Hepatocyte (in vitro differentiated cells): ENCODE measurements around the gene FSD1. TPM values are rescaled to one million over a fixed set of nuclear protein-coding genes. Genes with fewer than 3 reads are reported as not detected.

Experiments used
- DNase-seq: peaks from one replicate; pipeline ENCODE4 v3.0.0-alpha.2; 2016; ENCODE audit warnings: low spot score
- H2AFZ ChIP-seq: fragments of 200-600 bp; sonication (generic); 2 replicates; pipeline ENCODE4 v1.6.0; 2016; ENCODE audit warnings: antibody characterized with exemption, mild to moderate bottlenecking
- H3K27ac ChIP-seq: fragments of 200-600 bp; sonication (generic); 2 replicates; pipeline ENCODE4 v1.5.1; 2016; ENCODE audit warnings: mild to moderate bottlenecking
- H3K27me3 ChIP-seq: fragments of 200-600 bp; sonication (generic); 2 replicates; pipeline ENCODE4 v1.6.1; 2016
- H3K36me3 ChIP-seq: fragments of 200-600 bp; sonication (generic); replicated peaks from 2 replicates; pipeline ENCODE4 v1.5.1; 2016; ENCODE audit warnings: low read depth; ENCODE audit not compliant: insufficient read depth
- H3K4me1 ChIP-seq: fragments of 200-600 bp; sonication (generic); 2 replicates; pipeline ENCODE4 v1.5.1; 2016; ENCODE audit warnings: mild to moderate bottlenecking, moderate library complexity; ENCODE audit not compliant: insufficient read depth
- H3K4me2 ChIP-seq: fragments of 200-600 bp; sonication (generic); 2 replicates; pipeline ENCODE4 v1.6.0; 2016
- H3K4me3 ChIP-seq: fragments of 200-600 bp; sonication (generic); 2 replicates; pipeline ENCODE4 v1.5.1; 2016; ENCODE audit warnings: mild to moderate bottlenecking
- H3K79me2 ChIP-seq: fragments of 200-600 bp; sonication (generic); 2 replicates; pipeline ENCODE4 v1.6.0; 2017; ENCODE audit warnings: mild to moderate bottlenecking
- H3K9me2 ChIP-seq: fragments of 200-600 bp; sonication (generic); replicated peaks from 2 replicates; pipeline ENCODE4 v1.6.0; 2017; ENCODE audit warnings: mild to moderate bottlenecking; ENCODE audit not compliant: insufficient read depth
- H3K9me3 ChIP-seq: fragments of 200-600 bp; sonication (generic); 2 replicates; pipeline ENCODE4 v1.5.1; 2016; ENCODE audit warnings: low read depth, mild to moderate bottlenecking
- H4K20me1 ChIP-seq: fragments of 200-600 bp; sonication (generic); 2 replicates; pipeline ENCODE4 v1.6.0; 2016; ENCODE audit warnings: mild to moderate bottlenecking; ENCODE audit not compliant: insufficient read depth, poor library complexity, severe bottlenecking
- EZH2 ChIP-seq: fragments of 200-600 bp; sonication (generic); IDR thresholded peaks from 2 replicates; pipeline ENCODE4 v1.6.1; 2016; ENCODE audit warnings: antibody characterized with exemption, mild to moderate bottlenecking, borderline replicate concordance
- EZH2phosphoT487 ChIP-seq: fragments of 200-600 bp; sonication (generic); IDR thresholded peaks from one replicate; pipeline ENCODE4 v1.6.1; 2018; ENCODE audit warnings: antibody characterized with exemption, mild to moderate bottlenecking, low read depth, moderate library complexity; ENCODE audit not compliant: unreplicated experiment, severe bottlenecking
- WGBS: methylation state at CpG from one replicate; pipeline ENCODE4 v1.1.6; 2016; ENCODE audit warnings: low lambda C conversion rate; ENCODE audit errors: missing lambda C conversion rate; 5-methylcytosine and 5-hydroxymethylcytosine counted together
- polyA plus RNA-seq: library from polyadenylated mRNA; unstranded; fragments of >200 nt; fragmentation: Nextera tagmentation; extraction: Ambion mirVana; gene quantifications from 2 replicates; pipeline ENCODE4 v1.2.1, GENCODE V29; 2016
- total RNA-seq: library from RNA; depleted of rRNA; stranded (reverse); fragments of >200 nt; gene quantifications from 2 replicates; pipeline ENCODE4 v1.2.3, GENCODE V29; 2014
- TF ChIP-seq, protein P1 (sequence below): fragments of 200-600 bp; sonication (generic); IDR thresholded peaks from 2 replicates; pipeline ENCODE4 v1.5.1; 2016; ENCODE audit warnings: antibody characterized with exemption, mild to moderate bottlenecking; ENCODE audit not compliant: poor library complexity

The FSD1 gene
- total and polyA plus RNA-seq, 2 experiments from 2014 or later, result 2.8 to 6.3 TPM

DNA sequence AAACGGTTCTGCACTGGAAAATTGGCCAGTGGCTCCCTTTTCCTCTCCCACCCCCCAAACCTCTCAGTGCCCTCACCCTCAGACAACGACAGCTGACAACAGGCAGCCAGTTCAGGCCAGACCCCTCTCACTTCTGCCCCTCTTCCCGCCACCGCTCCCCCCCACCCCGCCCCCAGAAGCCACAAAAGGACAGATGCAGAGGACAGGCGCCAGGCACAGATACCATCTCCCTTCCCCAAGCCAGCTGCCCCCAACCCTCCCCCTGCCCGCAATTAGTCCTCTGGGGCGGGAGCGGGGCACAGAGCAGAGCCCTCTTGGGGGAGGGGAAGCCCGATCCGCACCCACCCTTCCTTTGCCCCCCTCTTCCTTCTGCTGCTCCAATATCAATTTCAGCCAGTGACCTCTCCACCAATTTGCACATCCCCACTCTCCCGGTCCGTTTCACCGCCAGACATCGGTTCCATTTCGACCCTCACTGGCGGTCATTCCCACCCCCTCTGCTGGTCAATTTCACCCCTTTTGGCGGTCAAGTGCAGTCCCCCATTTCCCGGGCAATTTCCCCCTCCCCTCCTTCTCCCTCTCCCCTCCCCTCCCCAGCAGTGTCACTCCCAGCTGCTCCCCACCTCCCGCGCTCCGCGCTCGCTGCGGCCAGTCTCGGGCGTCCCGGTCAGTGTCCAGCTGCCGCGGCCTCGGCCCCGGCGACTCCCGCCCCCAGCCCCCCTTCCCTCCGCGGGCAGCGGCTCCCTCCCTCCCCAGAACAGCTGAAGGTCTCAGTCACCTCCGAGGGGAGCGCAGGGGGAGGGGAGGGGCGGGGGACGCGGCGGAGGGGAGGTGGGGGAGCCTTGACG lies 25.8 kb upstream of the FSD1 start, which contains the start of gene SHD:
SHD (plus strand) TSS at position 848 of the 848 bp plus-strand sequence. CDS start 798 bp downstream, outside the sequence.
- Histone ChIP-seq H3K9me3 (no peaks in the 10 kb centered on the region), H2AFZ (peak within 1 kb of the TSS; percentile 31), H4K20me1 (no peaks in the 10 kb centered on the region), H3K4me2 (peak within 1 kb of the TSS; percentile 93), H3K27me3 (peaks cover 47% of the 10 kb centered on the region), H3K4me1 (peaks cover 7% of the 10 kb centered on the region), H3K36me3 (no peaks in the 10 kb centered on the region), H3K4me3 (peak within 1 kb of the TSS; percentile 29), H3K9me2 (no peaks in the 10 kb centered on the region), H3K79me2 (no peaks in the 10 kb centered on the region), H3K27ac (no peak within 1 kb of the TSS)
- DNase-seq, result no peak
- TF ChIP-seq, protein P1, sequence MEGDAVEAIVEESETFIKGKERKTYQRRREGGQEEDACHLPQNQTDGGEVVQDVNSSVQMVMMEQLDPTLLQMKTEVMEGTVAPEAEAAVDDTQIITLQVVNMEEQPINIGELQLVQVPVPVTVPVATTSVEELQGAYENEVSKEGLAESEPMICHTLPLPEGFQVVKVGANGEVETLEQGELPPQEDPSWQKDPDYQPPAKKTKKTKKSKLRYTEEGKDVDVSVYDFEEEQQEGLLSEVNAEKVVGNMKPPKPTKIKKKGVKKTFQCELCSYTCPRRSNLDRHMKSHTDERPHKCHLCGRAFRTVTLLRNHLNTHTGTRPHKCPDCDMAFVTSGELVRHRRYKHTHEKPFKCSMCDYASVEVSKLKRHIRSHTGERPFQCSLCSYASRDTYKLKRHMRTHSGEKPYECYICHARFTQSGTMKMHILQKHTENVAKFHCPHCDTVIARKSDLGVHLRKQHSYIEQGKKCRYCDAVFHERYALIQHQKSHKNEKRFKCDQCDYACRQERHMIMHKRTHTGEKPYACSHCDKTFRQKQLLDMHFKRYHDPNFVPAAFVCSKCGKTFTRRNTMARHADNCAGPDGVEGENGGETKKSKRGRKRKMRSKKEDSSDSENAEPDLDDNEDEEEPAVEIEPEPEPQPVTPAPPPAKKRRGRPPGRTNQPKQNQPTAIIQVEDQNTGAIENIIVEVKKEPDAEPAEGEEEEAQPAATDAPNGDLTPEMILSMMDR, result no peak
- no peak for TF ChIP-seq EZH2
- TF ChIP-seq EZH2phosphoT487, result no peak
- 10% methylated on average over 5 of the region's 44 CpGs for WGBS

DNA sequence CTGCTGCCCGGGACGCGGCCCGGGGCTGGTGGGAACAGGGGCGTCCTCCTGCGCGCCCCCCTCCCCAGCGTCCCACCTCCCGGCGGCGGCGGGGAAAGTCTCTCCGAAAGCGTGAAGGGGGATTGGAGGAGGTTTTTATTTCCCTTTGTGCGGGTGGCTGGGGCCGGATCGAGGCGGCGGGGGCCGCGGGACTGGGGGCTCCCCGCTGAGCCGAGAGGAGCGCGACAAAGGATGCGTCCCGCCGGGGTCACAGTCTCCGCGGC lies 25.2 kb upstream of the FSD1 start:
- Histone ChIP-seq H3K27me3 (peaks cover 47% of the 10 kb centered on the region), H3K79me2 (no peaks in the 10 kb centered on the region), H3K36me3 (no peaks in the 10 kb centered on the region), H3K4me2 (peak overlapping the region; percentile 93), H2AFZ (peak overlapping the region; percentile 31), H3K9me3 (no peaks in the 10 kb centered on the region), H3K9me2 (no peaks in the 10 kb centered on the region), H3K4me3 (peak overlapping the region; percentile 29), H3K4me1 (peaks cover 7% of the 10 kb centered on the region), H4K20me1 (no peaks in the 10 kb centered on the region), H3K27ac (no peak overlapping the region)
- TF ChIP-seq EZH2, result peak; percentile 36
- TF ChIP-seq, protein P1, result no peak
- DNase-seq, result no peak
- no CpG with 5 or more reads among the region's 30 CpGs for WGBS

DNA sequence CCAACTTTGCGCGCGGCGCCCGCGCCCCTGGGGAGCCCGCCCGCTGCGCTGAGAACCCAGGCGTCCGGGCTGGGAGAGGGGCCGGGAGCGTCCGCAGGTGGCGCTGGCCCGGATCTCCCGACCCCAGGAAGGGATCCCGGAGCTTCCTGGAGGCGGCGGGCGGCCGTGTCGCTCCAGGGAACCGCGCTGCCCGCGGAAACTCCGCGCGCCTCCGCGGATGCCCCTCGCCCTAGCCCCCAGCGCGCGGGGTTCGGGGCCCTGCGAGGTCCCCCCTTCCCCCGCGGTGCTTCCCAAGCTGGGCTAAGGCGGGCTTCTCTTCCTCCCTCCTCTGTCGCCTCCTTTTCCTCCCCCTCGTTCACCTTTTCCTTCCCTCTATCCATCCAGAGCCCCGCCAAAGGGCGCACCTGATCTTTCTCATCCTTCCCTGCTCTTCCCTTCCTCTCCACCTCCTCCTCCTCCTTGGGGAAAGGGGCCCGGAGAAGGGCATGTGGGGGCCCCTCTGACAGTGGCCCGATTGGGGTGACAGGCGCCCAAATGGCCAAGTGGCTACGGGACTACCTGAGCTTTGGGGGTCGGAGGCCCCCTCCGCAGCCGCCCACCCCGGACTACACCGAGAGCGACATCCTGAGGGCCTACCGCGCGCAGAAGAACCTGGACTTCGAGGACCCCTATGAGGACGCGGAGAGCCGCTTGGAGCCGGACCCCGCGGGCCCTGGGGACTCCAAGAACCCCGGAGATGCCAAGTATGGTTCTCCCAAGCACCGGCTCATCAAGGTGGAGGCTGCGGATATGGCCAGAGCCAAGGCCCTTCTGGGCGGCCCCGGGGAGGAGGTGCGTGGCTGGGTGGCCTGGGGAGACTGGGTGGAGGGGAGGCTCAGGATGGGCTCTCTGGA lies 24.6 kb upstream of the FSD1 start:
- peaks cover 47% of the 10 kb centered on the region for H3K27me3 ChIP-seq
- WGBS, result 13% methylated on average over 42 of the region's 71 CpGs
- H3K9me3 ChIP-seq, result no peaks in the 10 kb centered on the region
- peak; percentile 6 for TF ChIP-seq EZH2
- TF ChIP-seq, protein P1, result no peak
- TF ChIP-seq EZH2phosphoT487, result peak; percentile 55
- peak overlapping the region; percentile 29 for H3K4me3 ChIP-seq
- H3K79me2 ChIP-seq, result no peaks in the 10 kb centered on the region
- DNase-seq, result no peak
- no peak overlapping the region for H3K27ac ChIP-seq
- H3K4me2 ChIP-seq, result peak overlapping the region; percentile 93
- H3K4me1 ChIP-seq, result peaks cover 7% of the 10 kb centered on the region
- H4K20me1 ChIP-seq, result no peaks in the 10 kb centered on the region
- no peaks in the 10 kb centered on the region for H3K36me3 ChIP-seq
- H2AFZ ChIP-seq, result peak overlapping the region; percentile 31
- H3K9me2 ChIP-seq, result no peaks in the 10 kb centered on the region
